Measurements from ENCODE around the gene RDH12.

Gene RDH12

GRCh38 chr14:67748312-67748711 lies 46.6 kb downstream of the RDH12 start:
- DNase-seq = no peak

GRCh38 chr14:67749341-67750084 lies 47.8 kb downstream of the RDH12 start:
- DNase-seq = no peak

GRCh38 chr14:67756496-67756895 lies 54.8 kb downstream of the RDH12 start:
- DNase-seq = no peak

DNA sequence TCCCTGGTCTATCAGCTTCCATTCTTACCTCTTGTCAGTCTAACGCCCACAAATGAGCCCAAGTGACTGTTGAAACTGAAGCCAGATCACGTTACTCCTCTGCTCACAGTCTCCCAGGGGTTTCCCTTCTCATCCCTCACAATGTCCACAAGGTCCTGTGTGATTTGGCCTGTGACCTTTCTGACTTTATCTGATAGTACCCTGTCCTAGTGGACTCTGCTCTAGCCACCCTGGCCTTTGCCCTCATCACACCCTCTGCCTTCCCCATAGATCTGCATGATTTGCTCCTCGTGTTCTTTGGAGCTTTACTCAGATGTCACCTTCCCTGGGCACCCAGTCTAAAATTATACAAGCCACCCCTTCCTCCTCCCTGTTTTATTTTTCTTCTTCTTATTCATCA lies 55.5 kb downstream of the RDH12 start:
- DNase-seq = no peak

DNA sequence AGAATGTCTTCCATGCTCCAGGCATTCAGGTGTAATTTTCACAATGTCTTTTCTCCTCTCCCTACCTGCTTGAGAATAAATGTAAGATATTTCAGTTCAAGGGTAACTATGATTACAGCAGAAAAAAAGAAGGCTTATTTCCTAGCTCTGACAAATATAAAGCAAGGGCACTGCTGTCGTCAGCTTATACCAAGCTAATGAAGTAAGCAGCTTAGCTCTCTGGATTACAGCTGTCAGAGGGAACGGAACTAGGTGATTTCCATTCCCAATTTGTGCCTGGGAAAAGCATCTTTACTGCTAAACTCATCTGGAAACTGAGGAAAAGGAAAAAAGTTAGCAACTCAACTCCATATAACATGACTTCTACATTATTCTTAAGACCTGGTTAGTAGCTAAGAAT lies 58.2 kb downstream of the RDH12 start:
- DNase-seq = no peak

DNA sequence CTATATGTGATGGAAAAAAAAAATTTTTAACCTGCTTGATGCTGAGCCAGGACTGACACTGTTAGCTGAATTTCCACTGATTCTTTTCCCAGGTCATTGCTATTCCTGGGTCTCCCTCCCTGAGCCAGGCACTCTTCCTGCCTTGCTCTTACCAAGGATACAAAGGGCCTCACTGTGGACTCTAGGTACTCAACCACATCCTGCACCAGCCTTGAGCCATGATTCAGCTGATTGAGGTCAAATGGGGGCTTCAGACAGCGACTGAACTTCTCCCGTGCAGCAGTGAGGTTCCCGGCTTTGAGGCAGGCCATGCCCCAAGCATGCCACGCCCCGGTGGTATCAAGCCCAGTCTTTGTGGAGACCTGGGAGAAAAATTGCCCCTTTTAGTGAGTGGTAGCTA lies 60.4 kb downstream of the RDH12 start:
- no peak for DNase-seq

DNA sequence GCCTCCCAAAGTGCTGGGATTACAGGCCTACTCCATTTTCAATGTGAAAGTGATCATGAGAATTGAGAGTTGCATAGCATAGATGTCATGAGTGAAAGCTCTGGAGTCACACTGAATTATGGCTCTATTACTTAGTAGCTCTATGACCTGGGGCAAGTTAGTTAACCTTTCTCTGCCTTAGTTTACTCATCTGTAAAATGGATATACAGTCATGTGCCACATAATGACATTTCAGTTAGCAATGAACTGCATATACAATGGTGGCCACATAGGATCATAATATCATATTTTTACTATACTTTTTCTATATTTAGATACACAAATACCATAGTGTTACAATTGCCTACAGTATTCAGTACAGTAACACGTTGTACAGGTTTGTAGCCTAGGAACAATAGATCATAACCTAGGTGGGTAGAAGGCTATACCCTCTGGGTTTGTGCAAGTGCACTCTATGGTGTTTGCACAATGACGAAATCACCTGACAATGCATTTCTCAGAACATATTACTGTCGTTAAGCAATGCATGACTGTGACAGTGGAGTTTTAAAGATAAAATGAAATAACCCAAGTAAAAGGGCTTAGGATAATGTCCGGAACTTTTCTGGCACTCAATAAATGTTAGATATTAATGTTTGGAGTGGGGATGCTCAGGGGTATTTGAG lies 61.6 kb downstream of the RDH12 start:
- no peak for DNase-seq

DNA sequence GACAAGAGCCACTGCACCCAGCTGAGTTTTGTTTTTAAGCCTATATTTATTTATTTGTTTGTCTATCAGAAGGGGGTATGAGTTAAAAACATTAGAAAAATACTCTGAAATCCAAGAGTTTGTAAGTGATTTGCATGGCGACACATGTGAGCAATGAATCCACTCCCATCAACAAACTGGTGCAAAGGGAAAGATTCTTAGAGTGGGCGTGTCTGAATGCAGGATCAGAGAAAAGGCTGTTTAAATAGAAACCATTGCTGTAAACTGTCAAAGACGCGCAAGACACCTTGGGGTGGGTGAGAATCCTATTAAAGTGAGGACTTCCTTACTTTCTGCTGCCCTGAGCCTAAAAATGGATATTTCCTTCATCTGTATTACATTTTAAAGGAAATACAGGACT lies 62.8 kb downstream of the RDH12 start:
- DNase-seq = no peak

DNA sequence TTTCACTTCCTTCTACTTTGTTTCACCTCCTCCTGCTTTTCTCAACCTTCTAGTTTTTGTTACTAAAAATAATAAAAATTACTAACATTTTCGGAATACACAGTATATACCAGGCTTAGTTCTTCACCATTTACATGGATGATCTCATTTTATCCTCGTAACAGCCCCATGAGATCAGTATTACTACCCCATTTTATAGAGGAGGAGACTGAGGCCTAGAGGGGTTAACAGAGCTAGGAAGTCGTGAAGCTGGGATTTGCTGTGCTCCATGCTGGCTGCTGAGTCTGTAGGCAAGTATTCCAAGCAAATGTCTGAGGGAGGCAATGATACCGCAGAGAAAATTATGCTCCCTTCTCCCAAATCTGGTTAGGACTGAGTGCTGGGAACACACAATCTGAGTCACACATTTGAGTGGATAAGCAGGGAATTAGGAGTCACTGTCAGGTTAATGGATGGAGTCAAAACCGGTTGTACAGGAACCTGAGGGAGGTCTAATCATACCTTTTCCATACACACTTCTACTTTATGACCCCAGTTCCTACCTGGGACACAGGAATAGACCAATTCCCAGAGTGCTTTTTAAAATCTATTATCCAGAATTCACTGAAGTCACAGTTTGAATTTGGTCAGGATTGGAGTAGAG lies 63.6 kb downstream of the RDH12 start:
- no peak for DNase-seq

- DNase-seq = peak in 1 of 56 donors; percentile 5
Observed at GRCh38 chr14:67766035-67766680, 64.5 kb downstream of the RDH12 start.

DNA sequence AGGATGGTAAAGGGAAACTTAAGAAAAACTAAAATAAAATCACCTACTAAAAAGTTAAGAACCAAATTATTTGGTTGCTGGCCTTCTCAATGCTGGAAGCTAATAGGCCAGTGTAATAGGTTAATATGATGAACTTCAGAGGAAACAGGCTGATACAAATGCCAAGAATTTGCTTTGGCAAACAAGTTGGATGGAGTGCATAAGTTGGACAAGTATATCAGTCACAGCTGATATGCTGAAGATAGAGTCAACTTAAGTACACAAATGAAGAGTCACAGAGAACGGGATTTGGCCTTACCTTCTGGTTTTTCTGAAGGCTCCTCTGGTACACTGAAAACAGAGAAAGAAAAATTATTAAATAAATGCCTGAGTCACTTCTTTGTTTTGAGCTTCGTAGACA lies 66.5 kb downstream of the RDH12 start:
- no peak for DNase-seq

DNA sequence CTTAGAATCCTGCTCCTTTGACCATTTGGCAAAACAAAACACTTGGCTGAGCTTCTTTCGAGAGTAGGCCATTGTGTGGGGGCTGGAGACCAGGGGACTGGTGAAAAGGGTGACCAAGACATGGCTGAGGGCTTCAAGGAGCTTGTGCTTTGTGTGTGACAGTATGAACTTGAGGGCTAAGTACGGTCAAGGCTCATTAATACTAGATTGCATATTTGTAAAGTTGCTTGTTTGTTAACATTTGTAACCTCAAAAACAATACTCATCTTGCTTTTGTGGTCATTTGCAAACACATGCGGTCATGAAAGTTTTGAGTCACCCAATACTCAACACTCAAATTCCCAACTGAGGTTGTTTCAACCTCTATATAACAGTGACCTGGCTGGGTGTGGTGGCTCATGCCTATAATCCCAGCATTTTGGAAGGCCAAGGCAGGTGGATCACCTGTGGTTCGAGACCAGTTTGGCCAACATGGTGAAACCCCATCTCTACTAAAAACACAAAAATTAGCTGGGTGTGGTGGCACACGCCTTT lies 72.2 kb downstream of the RDH12 start:
- no peak for DNase-seq

DNA sequence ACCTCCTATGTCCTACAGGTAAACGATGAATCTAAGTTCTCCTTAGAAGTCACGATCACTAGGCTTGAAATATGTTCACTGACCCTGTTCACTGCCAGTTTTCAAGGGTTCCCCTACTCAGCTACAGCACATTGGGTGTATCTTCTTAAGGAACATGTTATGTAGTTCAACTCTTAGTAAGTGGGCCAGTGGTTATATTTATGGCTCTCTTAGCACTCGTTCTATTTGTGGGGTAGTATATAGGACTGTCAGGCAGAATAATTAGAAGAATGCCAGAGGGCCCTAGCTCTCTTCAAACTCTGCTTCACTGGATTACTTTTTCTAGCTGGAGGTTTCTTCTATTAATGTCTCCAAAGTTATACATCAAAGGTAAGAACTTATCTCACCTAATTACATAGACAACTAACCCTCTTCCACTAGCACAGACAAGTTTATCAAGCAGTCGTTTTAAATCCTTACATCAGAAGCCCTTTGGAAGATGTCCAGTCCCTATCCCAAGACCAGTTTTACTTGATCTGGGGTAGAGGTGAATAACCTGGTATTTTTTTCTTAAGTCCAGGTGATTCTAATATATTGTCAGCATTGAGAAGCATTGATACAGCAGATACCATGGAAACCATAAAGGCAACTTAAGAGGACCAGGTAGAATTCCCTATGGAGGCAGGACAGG lies 75.1 kb downstream of the RDH12 start:
- no peak for DNase-seq

DNA sequence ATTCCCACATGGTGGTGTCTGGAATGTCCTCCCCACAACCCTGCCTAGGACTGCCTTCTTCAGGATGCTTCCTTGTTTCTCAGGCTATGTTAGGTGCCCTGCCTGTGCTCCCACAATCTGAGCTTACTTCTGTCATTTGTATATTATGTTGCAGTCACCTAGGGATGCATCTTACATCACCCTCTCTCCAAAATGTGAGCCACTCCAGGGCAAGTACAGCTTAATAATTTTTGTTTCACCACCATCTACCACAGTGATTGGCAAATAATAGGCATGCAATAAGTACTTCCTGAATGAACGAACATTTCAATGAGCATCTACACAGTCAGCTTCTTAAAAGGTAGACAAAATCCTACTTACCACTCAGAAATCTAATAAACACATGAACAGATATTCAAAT lies 77.1 kb downstream of the RDH12 start:
- DNase-seq = no peak

- DNase-seq = no peak
Observed at GRCh38 chr14:67782090-67782489, 80.4 kb downstream of the RDH12 start.
